GM23338 (cell line): ENCODE data around the gene NRF1. TPM values are rescaled to one million over a fixed set of nuclear protein-coding genes. Genes with fewer than 3 reads are reported as not detected.

Experiments
- ATAC-seq: fragments of 200-7000 bp; cut with Tn5 transposase; 3 replicates; pipeline ENCODE4 v1.9.1; 2020
- DNase-seq: peaks from one replicate; pipeline ENCODE4 v3.0.0-alpha.2; 2015; ENCODE audit warnings: low spot score
- H2AFZ ChIP-seq: fragments of 200-600 bp; sonication (generic); 2 replicates; pipeline ENCODE4 v1.8.0; 2016; ENCODE audit warnings: antibody characterized with exemption, mild to moderate bottlenecking, moderate library complexity
- H3F3A ChIP-seq: fragments of 200-600 bp; sonication (generic); replicated peaks from 2 replicates; pipeline ENCODE4 v1.8.0; 2017; ENCODE audit warnings: antibody characterized with exemption, mixed run types, low read depth
- H3K27ac ChIP-seq: fragments of 200-600 bp; sonication (generic); 2 replicates; pipeline ENCODE4 v1.6.1; 2016; ENCODE audit warnings: low read depth
- H3K27me3 ChIP-seq: fragments of 200-600 bp; sonication (generic); 2 replicates; pipeline ENCODE4 v1.8.0; 2016; ENCODE audit warnings: mild to moderate bottlenecking, mixed run types, moderate library complexity; ENCODE audit not compliant: insufficient read depth
- H3K36me3 ChIP-seq: fragments of 200-600 bp; sonication (generic); 2 replicates; pipeline ENCODE4 v1.8.0; 2016; ENCODE audit warnings: mild to moderate bottlenecking; ENCODE audit not compliant: insufficient read depth
- H3K4me1 ChIP-seq: fragments of 200-600 bp; sonication (generic); 2 replicates; pipeline ENCODE4 v1.8.0; 2016; ENCODE audit warnings: mild to moderate bottlenecking, moderate library complexity; ENCODE audit not compliant: insufficient read depth
- H3K4me2 ChIP-seq: fragments of 200-600 bp; sonication (generic); 2 replicates; pipeline ENCODE4 v1.7.1; 2017; ENCODE audit warnings: mixed run types
- H3K4me3 ChIP-seq: fragments of 200-600 bp; sonication (generic); 2 replicates; pipeline ENCODE4 v1.6.1; 2016; ENCODE audit warnings: mixed run types
- H3K79me2 ChIP-seq: fragments of 200-600 bp; sonication (generic); replicated peaks from 2 replicates; pipeline ENCODE4 v1.8.0; 2017; ENCODE audit warnings: mild to moderate bottlenecking; ENCODE audit not compliant: insufficient read depth
- H3K9me2 ChIP-seq: fragments of 200-600 bp; sonication (generic); 2 replicates; pipeline ENCODE4 v1.8.0; 2017; ENCODE audit not compliant: insufficient read depth
- H4K20me1 ChIP-seq: fragments of 200-600 bp; sonication (generic); replicated peaks from 2 replicates; pipeline ENCODE4 v1.8.0; 2017; ENCODE audit warnings: mild to moderate bottlenecking; ENCODE audit not compliant: insufficient read depth
- H3K27ac Mint-ChIP-seq: 2 replicates; pipeline ENCODE4 v1.8.0; 2020; ENCODE audit warnings: inconsistent platforms, mild to moderate bottlenecking, moderate library complexity, mixed read lengths
- H3K27me3 Mint-ChIP-seq: 3 replicates; pipeline ENCODE4 v1.8.0; 2022; ENCODE audit warnings: low read depth, mild to moderate bottlenecking, moderate library complexity, mixed read lengths, inconsistent platforms; ENCODE audit not compliant: insufficient read depth, poor library complexity
- H3K36me3 Mint-ChIP-seq: 3 replicates; pipeline ENCODE4 v1.8.0; 2021; ENCODE audit warnings: low read depth, mild to moderate bottlenecking, inconsistent platforms, moderate library complexity, mixed read lengths
- H3K4me1 Mint-ChIP-seq: 3 replicates; pipeline ENCODE4 v1.8.0; 2020; ENCODE audit warnings: mild to moderate bottlenecking, inconsistent platforms, mixed read lengths
- H3K4me3 Mint-ChIP-seq: 3 replicates; pipeline ENCODE4 v1.8.0; 2021; ENCODE audit warnings: moderate library complexity, mild to moderate bottlenecking, inconsistent platforms, mixed read lengths
- H3K9me3 Mint-ChIP-seq: 3 replicates; pipeline ENCODE4 v1.8.0; 2020; ENCODE audit warnings: moderate library complexity, mild to moderate bottlenecking, inconsistent platforms, mixed read lengths
- EZH2phosphoT487 ChIP-seq: fragments of 200-600 bp; sonication (generic); IDR thresholded peaks from one replicate; pipeline ENCODE4 v1.8.1; 2018; ENCODE audit warnings: antibody characterized with exemption; ENCODE audit not compliant: unreplicated experiment
- NANOG ChIP-seq: IDR thresholded peaks from 2 replicates; pipeline ENCODE4 v1.6.1; 2016; ENCODE audit warnings: antibody characterized with exemption, borderline replicate concordance
- POLR2AphosphoS5 ChIP-seq: IDR thresholded peaks from 2 replicates; pipeline ENCODE4 v1.6.1; 2016; ENCODE audit warnings: antibody characterized with exemption, low read depth
- polyA plus RNA-seq: library from polyadenylated mRNA; unstranded; fragments of >200 nt; fragmentation: Nextera tagmentation; extraction: Ambion mirVana; gene quantifications from 2 replicates; pipeline ENCODE4 v1.2.1, GENCODE V29; 2016
- total RNA-seq: library from RNA; depleted of rRNA; stranded (reverse); fragments of >200 nt; shearing (Covaris generic); gene quantifications from 2 replicates; pipeline ENCODE4 v1.2.3, GENCODE V29; 2014
- TF ChIP-seq, protein P1 (sequence below): IDR thresholded peaks from one replicate; pipeline ENCODE4 v1.6.1; 2018; ENCODE audit warnings: antibody characterized with exemption; ENCODE audit not compliant: unreplicated experiment
- TF ChIP-seq, protein P2 (sequence below): IDR thresholded peaks from 2 replicates; pipeline ENCODE4 v1.6.1; 2016; ENCODE audit warnings: antibody characterized with exemption

The NRF1 gene
- total and polyA plus RNA-seq, 2 experiments from 2014 or later, result 5.3 to 24.6 TPM

DNA sequence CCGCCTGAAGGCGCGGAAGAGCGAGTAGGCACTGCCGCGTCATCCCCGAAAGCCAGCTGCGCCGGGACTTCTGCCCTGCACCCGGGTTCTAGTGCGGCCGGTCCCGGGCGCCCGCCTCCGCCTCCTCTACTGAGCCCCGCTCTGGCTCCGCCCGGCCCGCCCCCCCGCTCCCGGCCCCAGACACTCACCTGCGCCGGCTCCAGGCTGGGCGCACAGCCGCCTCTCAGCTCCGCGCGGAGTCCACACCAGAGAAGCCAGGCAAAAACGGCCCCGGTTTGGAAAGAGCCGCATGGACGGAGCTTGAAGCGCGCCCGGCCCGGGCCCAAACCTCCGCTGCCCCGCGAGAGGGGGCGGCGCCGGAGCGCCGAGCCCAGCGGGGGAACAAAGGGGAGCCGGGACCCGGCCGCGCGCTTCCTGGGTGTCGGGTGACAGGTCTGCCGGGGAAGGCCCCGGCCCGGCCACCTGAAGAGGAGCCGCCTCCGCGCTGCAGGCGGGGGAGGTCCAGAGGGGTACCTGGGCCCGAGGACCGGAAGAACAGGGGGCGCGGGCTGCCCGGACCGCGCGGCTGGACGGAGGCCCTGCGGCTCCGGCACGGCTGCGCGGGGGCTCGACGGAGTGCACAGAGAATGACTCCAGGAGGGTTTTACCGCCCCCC lies 168.2 kb downstream of the NRF1 start:
- H3K4me3 ChIP-seq, result peak overlapping the region; percentile 93
- H2AFZ ChIP-seq, result no peak overlapping the region
- TF ChIP-seq, protein P1, sequence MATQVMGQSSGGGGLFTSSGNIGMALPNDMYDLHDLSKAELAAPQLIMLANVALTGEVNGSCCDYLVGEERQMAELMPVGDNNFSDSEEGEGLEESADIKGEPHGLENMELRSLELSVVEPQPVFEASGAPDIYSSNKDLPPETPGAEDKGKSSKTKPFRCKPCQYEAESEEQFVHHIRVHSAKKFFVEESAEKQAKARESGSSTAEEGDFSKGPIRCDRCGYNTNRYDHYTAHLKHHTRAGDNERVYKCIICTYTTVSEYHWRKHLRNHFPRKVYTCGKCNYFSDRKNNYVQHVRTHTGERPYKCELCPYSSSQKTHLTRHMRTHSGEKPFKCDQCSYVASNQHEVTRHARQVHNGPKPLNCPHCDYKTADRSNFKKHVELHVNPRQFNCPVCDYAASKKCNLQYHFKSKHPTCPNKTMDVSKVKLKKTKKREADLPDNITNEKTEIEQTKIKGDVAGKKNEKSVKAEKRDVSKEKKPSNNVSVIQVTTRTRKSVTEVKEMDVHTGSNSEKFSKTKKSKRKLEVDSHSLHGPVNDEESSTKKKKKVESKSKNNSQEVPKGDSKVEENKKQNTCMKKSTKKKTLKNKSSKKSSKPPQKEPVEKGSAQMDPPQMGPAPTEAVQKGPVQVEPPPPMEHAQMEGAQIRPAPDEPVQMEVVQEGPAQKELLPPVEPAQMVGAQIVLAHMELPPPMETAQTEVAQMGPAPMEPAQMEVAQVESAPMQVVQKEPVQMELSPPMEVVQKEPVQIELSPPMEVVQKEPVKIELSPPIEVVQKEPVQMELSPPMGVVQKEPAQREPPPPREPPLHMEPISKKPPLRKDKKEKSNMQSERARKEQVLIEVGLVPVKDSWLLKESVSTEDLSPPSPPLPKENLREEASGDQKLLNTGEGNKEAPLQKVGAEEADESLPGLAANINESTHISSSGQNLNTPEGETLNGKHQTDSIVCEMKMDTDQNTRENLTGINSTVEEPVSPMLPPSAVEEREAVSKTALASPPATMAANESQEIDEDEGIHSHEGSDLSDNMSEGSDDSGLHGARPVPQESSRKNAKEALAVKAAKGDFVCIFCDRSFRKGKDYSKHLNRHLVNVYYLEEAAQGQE, result no peak
- TF ChIP-seq POLR2AphosphoS5, result peak; percentile 78
- TF ChIP-seq, protein P2, sequence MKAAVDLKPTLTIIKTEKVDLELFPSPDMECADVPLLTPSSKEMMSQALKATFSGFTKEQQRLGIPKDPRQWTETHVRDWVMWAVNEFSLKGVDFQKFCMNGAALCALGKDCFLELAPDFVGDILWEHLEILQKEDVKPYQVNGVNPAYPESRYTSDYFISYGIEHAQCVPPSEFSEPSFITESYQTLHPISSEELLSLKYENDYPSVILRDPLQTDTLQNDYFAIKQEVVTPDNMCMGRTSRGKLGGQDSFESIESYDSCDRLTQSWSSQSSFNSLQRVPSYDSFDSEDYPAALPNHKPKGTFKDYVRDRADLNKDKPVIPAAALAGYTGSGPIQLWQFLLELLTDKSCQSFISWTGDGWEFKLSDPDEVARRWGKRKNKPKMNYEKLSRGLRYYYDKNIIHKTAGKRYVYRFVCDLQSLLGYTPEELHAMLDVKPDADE, result no peak
- no peak for TF ChIP-seq EZH2phosphoT487
- 0 out of 2 replicates have a peak overlapping the region, but pooled peaks have one; percentile 39 for H3K27ac ChIP-seq
- H3K4me1 Mint-ChIP-seq, result peaks cover 51% of the 10 kb centered on the region
- peaks cover 57% of the 10 kb centered on the region for H3K4me1 ChIP-seq
- peaks cover 72% of the 10 kb centered on the region for H3K27me3 Mint-ChIP-seq
- peak overlapping the region; percentile 100 for H3K4me2 ChIP-seq
- H3K9me2 ChIP-seq, result no peaks in the 10 kb centered on the region
- H3K79me2 ChIP-seq, result peaks cover 35% of the 10 kb centered on the region
- H3K27me3 ChIP-seq, result peaks cover 65% of the 10 kb centered on the region
- H3F3A ChIP-seq, result peaks cover 43% of the 10 kb centered on the region
- H4K20me1 ChIP-seq, result peaks cover 16% of the 10 kb centered on the region
- no peaks in the 10 kb centered on the region for H3K36me3 ChIP-seq
- H3K9me3 Mint-ChIP-seq, result peaks cover 5% of the 10 kb centered on the region; the same call in 2 of the 3 replicates
- no peak overlapping the region for H3K27ac Mint-ChIP-seq
- ATAC-seq (peak; percentile 5), DNase-seq (peak; percentile 94)
- H3K36me3 Mint-ChIP-seq, result peaks cover 12% of the 10 kb centered on the region
- H3K4me3 Mint-ChIP-seq, result peak overlapping the region; percentile 61; the same call in 2 of the 3 replicates

DNA sequence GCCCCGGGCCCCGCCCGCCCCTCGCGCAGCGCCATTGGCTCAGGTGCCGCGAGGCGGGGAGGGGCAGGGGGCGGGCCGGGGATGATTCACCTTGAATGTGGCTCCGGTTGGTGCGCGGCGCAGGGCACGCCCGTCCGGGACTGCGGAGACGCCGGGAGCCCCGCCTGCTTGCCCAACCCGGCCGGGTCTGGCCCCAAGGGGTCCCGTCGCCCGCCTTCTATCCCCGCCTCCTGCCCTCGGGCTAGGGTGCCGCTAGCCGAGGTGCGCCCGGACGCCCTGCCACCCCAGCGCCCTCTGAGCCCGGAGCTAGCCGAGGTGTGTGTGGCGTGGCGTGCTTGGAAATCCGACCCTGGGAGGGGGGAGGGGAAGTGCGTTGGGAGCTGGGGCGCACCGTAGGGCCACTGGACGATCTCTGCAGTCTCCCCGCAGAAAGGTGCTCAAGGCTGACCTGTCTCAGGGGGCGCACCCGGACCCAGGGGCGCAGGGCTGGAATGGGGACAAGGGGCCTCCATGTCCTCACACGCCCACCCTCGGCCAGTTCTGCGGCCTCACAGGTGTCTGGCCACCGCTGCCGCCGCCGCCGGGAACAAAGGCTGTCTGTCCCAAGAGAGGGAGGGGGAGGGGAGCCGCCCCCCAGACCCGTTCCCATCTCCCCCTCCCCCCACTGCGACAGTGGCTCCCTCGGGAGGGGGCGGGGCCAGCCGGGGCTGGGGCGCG lies 168.9 kb downstream of the NRF1 start:
- peaks cover 57% of the 10 kb centered on the region for H3K4me1 ChIP-seq
- 0 out of 2 replicates have a peak overlapping the region, but pooled peaks have one; percentile 76 for H3K27ac ChIP-seq
- H3K27ac Mint-ChIP-seq, result no peak overlapping the region
- H3K36me3 ChIP-seq, result no peaks in the 10 kb centered on the region
- peak overlapping the region; percentile 76; the same call in 1 of the 2 replicates for H2AFZ ChIP-seq
- H3K9me3 Mint-ChIP-seq, result peaks cover 5% of the 10 kb centered on the region; the same call in 2 of the 3 replicates
- H3K79me2 ChIP-seq, result peaks cover 28% of the 10 kb centered on the region
- no peaks in the 10 kb centered on the region for H3K9me2 ChIP-seq
- ATAC-seq (peak; percentile 32), DNase-seq (peak; percentile 90)
- peak overlapping the region; percentile 100 for H3K4me2 ChIP-seq
- H3F3A ChIP-seq, result peaks cover 49% of the 10 kb centered on the region
- peaks cover 16% of the 10 kb centered on the region for H4K20me1 ChIP-seq
- peak; percentile 16; the same call in 1 of the 2 replicates for TF ChIP-seq POLR2AphosphoS5
- TF ChIP-seq NANOG, result no peak
- peaks cover 72% of the 10 kb centered on the region for H3K27me3 ChIP-seq
- peaks cover 11% of the 10 kb centered on the region for H3K36me3 Mint-ChIP-seq
- H3K4me1 Mint-ChIP-seq, result peaks cover 49% of the 10 kb centered on the region
- H3K4me3 ChIP-seq, result peak overlapping the region; percentile 93
- H3K27me3 Mint-ChIP-seq, result peaks cover 76% of the 10 kb centered on the region
- peak overlapping the region; percentile 81 for H3K4me3 Mint-ChIP-seq
